Cerebellar cortex (tissue), 1 donor: ENCODE results near the gene USP24.
"Not testable (repeated sequence)": the region's sequence is repeated elsewhere in the genome, so short reads cannot be mapped to it uniquely, and the experiment has no call there.

Experiments
- DNase-seq: peaks from one replicate; pipeline ENCODE4 v3.0.0-alpha.2; 2015; ENCODE audit warnings: low spot score

USP24 gene

GRCh38 chr1:55124470-55124869, 90.7 kb downstream of the USP24 start:
- DNase-seq, result no peak

GRCh38 chr1:55120538-55120937, 94.6 kb downstream of the USP24 start:
- no peak for DNase-seq

- no peak for DNase-seq
Observed at GRCh38 chr1:55118651-55119329, 96.4 kb downstream of the USP24 start.

- no peak for DNase-seq
Observed at GRCh38 chr1:55117941-55118340, 97.2 kb downstream of the USP24 start.

GRCh38 chr1:55109005-55109404, 106.2 kb downstream of the USP24 start:
- not testable (repeated sequence) for DNase-seq

- DNase-seq, result no peak
Observed at GRCh38 chr1:55107101-55107500, 108.1 kb downstream of the USP24 start.

- no peak for DNase-seq
Observed at GRCh38 chr1:55103891-55104290, 111.3 kb downstream of the USP24 start.

GRCh38 chr1:55095095-55095494, 120.1 kb downstream of the USP24 start:
- DNase-seq, result no peak

- DNase-seq, result no peak
Observed at GRCh38 chr1:55092475-55092874, 122.7 kb downstream of the USP24 start.

- no peak for DNase-seq
Observed at GRCh38 chr1:55089683-55090082, 125.5 kb downstream of the USP24 start.

GRCh38 chr1:55088413-55088812, 126.8 kb downstream of the USP24 start:
- DNase-seq, result no peak

- DNase-seq, result no peak
Observed at GRCh38 chr1:55087439-55087838, 127.7 kb downstream of the USP24 start.

GRCh38 chr1:55084257-55084656, 130.9 kb downstream of the USP24 start:
- DNase-seq, result no peak

- DNase-seq, result no peak
Observed at GRCh38 chr1:55081905-55082296, 133.3 kb downstream of the USP24 start.

- no peak for DNase-seq
Observed at GRCh38 chr1:55081188-55081904, 133.8 kb downstream of the USP24 start.

GRCh38 chr1:55079651-55080050, 135.5 kb downstream of the USP24 start:
- no peak for DNase-seq

- peak; percentile 91 for DNase-seq
Observed at GRCh38 chr1:55078470-55078869, 136.7 kb downstream of the USP24 start.

- no peak for DNase-seq
Observed at GRCh38 chr1:55076356-55076755, 138.8 kb downstream of the USP24 start.

- DNase-seq, result no peak
Observed at GRCh38 chr1:55074455-55074854, 140.7 kb downstream of the USP24 start.

GRCh38 chr1:55073187-55073916, 141.8 kb downstream of the USP24 start:
- DNase-seq, result no peak

GRCh38 chr1:55071477-55071876, 143.7 kb downstream of the USP24 start:
- DNase-seq, result peak; percentile 86

- peak; percentile 85 for DNase-seq
Observed at GRCh38 chr1:55070293-55071164, 144.6 kb downstream of the USP24 start.
